ENCODE measurements around the gene P2RX4.
"Not testable (repeated sequence)": the region's sequence is repeated elsewhere in the genome, so short reads cannot be mapped to it uniquely, and the experiment has no call there.

Gene P2RX4

GRCh38 chr12:121226399-121226798 is 16.5 kb downstream of the P2RX4 start:
- Histone ChIP-seq H3K27ac (ENCODE audit: low read depth, low read length) (no peak overlapping the region), H3K27me3 (ENCODE audit: control insufficient read depth, low read length) (no peaks in the 10 kb centered on the region), H3K4me1 (ENCODE audit: control insufficient read depth, low read length) (peaks cover 38% of the 10 kb centered on the region), H3K9me3 (ENCODE audit: control insufficient read depth, insufficient read depth, low read length) (no peaks in the 10 kb centered on the region), H3K79me2 (ENCODE audit: control insufficient read depth, low read length) (no peaks in the 10 kb centered on the region), H4K20me1 (ENCODE audit: control insufficient read depth, insufficient read depth, low read depth, low read length) (no peaks in the 10 kb centered on the region), H3K9me2 (replicated peaks; ENCODE audit: control insufficient read depth, low read length) (no peaks in the 10 kb centered on the region), H3K36me3 (ENCODE audit: control insufficient read depth, low read length) (no peaks in the 10 kb centered on the region), H3F3A (ENCODE audit: control insufficient read depth, insufficient read depth) (0 out of 2 replicates have a peak, but pooled peaks cover 2% of the 10 kb centered on the region), H3K4me3 (ENCODE audit: low read length) (no peak overlapping the region), H3K4me2 (ENCODE audit: low read length) (no peak overlapping the region)
- TF ChIP-seq EZH2phosphoT487 (IDR thresholded peaks at IDR 0.05; ENCODE audit: borderline replicate concordance, low read length) (no peak), CTCF (IDR thresholded peaks at IDR 0.05; ENCODE audit: low read depth, low read length, poor library complexity, severe bottlenecking) (no peak)

- not testable (repeated sequence) for H3K36me3 ChIP-seq (ENCODE audit: control insufficient read depth, low read length); H3K9me3 ChIP-seq (ENCODE audit: control insufficient read depth, insufficient read depth, low read length); H3K9me2 ChIP-seq (replicated peaks; ENCODE audit: control insufficient read depth, low read length); H3F3A ChIP-seq (ENCODE audit: control insufficient read depth, insufficient read depth); H3K79me2 ChIP-seq (ENCODE audit: control insufficient read depth, low read length); H3K27ac ChIP-seq (ENCODE audit: low read depth, low read length); H4K20me1 ChIP-seq (ENCODE audit: control insufficient read depth, insufficient read depth, low read depth, low read length); H3K27me3 ChIP-seq (ENCODE audit: control insufficient read depth, low read length)
- Histone ChIP-seq H3K4me2 (ENCODE audit: low read length) (peak overlapping the region; percentile 56), H3K4me3 (ENCODE audit: low read length) (0 out of 2 replicates have a peak overlapping the region, but pooled peaks have one; percentile 0), H3K4me1 (ENCODE audit: control insufficient read depth, low read length) (peaks cover 38% of the 10 kb centered on the region)
These were observed 16.9 kb downstream of the P2RX4 start for GRCh38 chr12:121226871-121227270.

GRCh38 chr12:121227294-121227693 is 17.4 kb downstream of the P2RX4 start:
- Histone ChIP-seq H3K9me3 (ENCODE audit: control insufficient read depth, insufficient read depth, low read length) (no peaks in the 10 kb centered on the region), H3K79me2 (ENCODE audit: control insufficient read depth, low read length) (no peaks in the 10 kb centered on the region), H3F3A (ENCODE audit: control insufficient read depth, insufficient read depth) (0 out of 2 replicates have a peak, but pooled peaks cover 2% of the 10 kb centered on the region), H3K27me3 (ENCODE audit: control insufficient read depth, low read length) (no peaks in the 10 kb centered on the region), H3K4me2 (ENCODE audit: low read length) (peak overlapping the region; percentile 56), H4K20me1 (ENCODE audit: control insufficient read depth, insufficient read depth, low read depth, low read length) (no peaks in the 10 kb centered on the region), H3K27ac (ENCODE audit: low read depth, low read length) (0 out of 2 replicates have a peak overlapping the region, but pooled peaks have one; percentile 8), H3K4me1 (ENCODE audit: control insufficient read depth, low read length) (peaks cover 38% of the 10 kb centered on the region), H3K4me3 (ENCODE audit: low read length) (peak overlapping the region; percentile 0; the same call in 1 of the 2 replicates), H3K36me3 (ENCODE audit: control insufficient read depth, low read length) (no peaks in the 10 kb centered on the region), H3K9me2 (replicated peaks; ENCODE audit: control insufficient read depth, low read length) (no peaks in the 10 kb centered on the region)
- no peak for TF ChIP-seq CTCF (IDR thresholded peaks at IDR 0.05; ENCODE audit: low read depth, low read length, poor library complexity, severe bottlenecking)
- no peak for TF ChIP-seq EZH2phosphoT487 (IDR thresholded peaks at IDR 0.05; ENCODE audit: borderline replicate concordance, low read length)

GRCh38 chr12:121228919-121229665 is 19.2 kb downstream of the P2RX4 start:
- no peak overlapping the region for H3K4me2 ChIP-seq (ENCODE audit: low read length)
- no peak for TF ChIP-seq CTCF (IDR thresholded peaks at IDR 0.05; ENCODE audit: low read depth, low read length, poor library complexity, severe bottlenecking)
- no peak for TF ChIP-seq EZH2phosphoT487 (IDR thresholded peaks at IDR 0.05; ENCODE audit: borderline replicate concordance, low read length)
- H3F3A ChIP-seq (ENCODE audit: control insufficient read depth, insufficient read depth): 0 out of 2 replicates have a peak, but pooled peaks cover 2% of the 10 kb centered on the region
- H3K9me3 ChIP-seq (ENCODE audit: control insufficient read depth, insufficient read depth, low read length): no peaks in the 10 kb centered on the region
- no peak overlapping the region for H3K27ac ChIP-seq (ENCODE audit: low read depth, low read length)
- H3K27me3 ChIP-seq (ENCODE audit: control insufficient read depth, low read length): no peaks in the 10 kb centered on the region
- H4K20me1 ChIP-seq (ENCODE audit: control insufficient read depth, insufficient read depth, low read depth, low read length): no peaks in the 10 kb centered on the region
- peaks cover 22% of the 10 kb centered on the region for H3K4me1 ChIP-seq (ENCODE audit: control insufficient read depth, low read length)
- H3K4me3 ChIP-seq (ENCODE audit: low read length): no peak overlapping the region
- H3K79me2 ChIP-seq (ENCODE audit: control insufficient read depth, low read length): no peaks in the 10 kb centered on the region
- no peaks in the 10 kb centered on the region for H3K36me3 ChIP-seq (ENCODE audit: control insufficient read depth, low read length)
- no peaks in the 10 kb centered on the region for H3K9me2 ChIP-seq (replicated peaks; ENCODE audit: control insufficient read depth, low read length)
